H1 (cell line): ENCODE results near the gene CBLB. TPM values are rescaled to one million over a fixed set of nuclear protein-coding genes. Genes with fewer than 3 reads are reported as not detected.

Experiments used
- CTCF ChIA-PET: fragments of 300-600 bp; sonication (Branson Sonifier 250); formaldehyde crosslinking; loops from one replicate; lab custom pipeline; 2021; ENCODE audit not compliant: partially characterized antibody; lab: Charles Lee
- POLR2A ChIA-PET: fragments of 300-600 bp; sonication (Branson Sonifier 250); formaldehyde crosslinking; loops from one replicate; lab custom pipeline; 2021; ENCODE audit warnings: inconsistent platforms; ENCODE audit not compliant: partially characterized antibody; lab: Charles Lee
- DNase-seq, 2 experiments: peaks; one replicate each; pipeline versions ENCODE4 v3.0.0 to v3.0.0-alpha.2; 2010 to 2022; ENCODE audit warnings: low spot score in 2 of 2, low read depth in 1 of 2, mixed read lengths in 1 of 2
- FAIRE-seq: peaks from 2 replicates; lab custom pipeline; 2011; peaks lifted over from hg19 to GRCh38; lab: Jason Lieb, UNC
- H2AFZ ChIP-seq: 2 replicates; pipeline ENCODE4 v1.8.1; 2012; ENCODE audit warnings: low read length, inconsistent platforms
- H2AK5ac ChIP-seq: 2 replicates; pipeline ENCODE4 v1.6.1; 2013; ENCODE audit warnings: low read depth, low read length
- H2BK120ac ChIP-seq: replicated peaks from 2 replicates; pipeline ENCODE3; 2013; ENCODE audit warnings: low read depth, low read length, inconsistent platforms
- H2BK12ac ChIP-seq: 2 replicates; pipeline ENCODE4 v1.6.1; 2013; ENCODE audit warnings: low read depth, low read length
- H2BK15ac ChIP-seq: 2 replicates; pipeline ENCODE4 v1.6.1; 2013; ENCODE audit warnings: low read length
- H2BK20ac ChIP-seq: 2 replicates; pipeline ENCODE4 v1.6.1; 2013; ENCODE audit warnings: low read length
- H2BK5ac ChIP-seq: 2 replicates; pipeline ENCODE4 v1.6.1; 2013; ENCODE audit warnings: low read depth, low read length
- H3K14ac ChIP-seq: 2 replicates; pipeline ENCODE4 v1.6.1; 2013; ENCODE audit warnings: inconsistent platforms; ENCODE audit not compliant: insufficient read length
- H3K18ac ChIP-seq: 2 replicates; pipeline ENCODE4 v1.6.1; 2013; ENCODE audit warnings: low read length; ENCODE audit errors: extremely low read depth
- H3K23ac ChIP-seq: 2 replicates; pipeline ENCODE4 v1.6.1; 2013; ENCODE audit warnings: inconsistent platforms; ENCODE audit not compliant: insufficient read length
- H3K23me2 ChIP-seq: 2 replicates; pipeline ENCODE4 v1.6.1; 2013; ENCODE audit warnings: low read depth, low read length
- H3K27ac ChIP-seq: 2 replicates; pipeline ENCODE4 v1.6.1; 2011; ENCODE audit warnings: low read depth, low read length, inconsistent platforms
- H3K27me3 ChIP-seq, 4 experiments: replicated peaks in 1 of 4; 1 replicate in 1 of 4; 2 replicates in 3 of 4; pipeline versions ENCODE4 v1.6.1 to v1.8.1; 2011 to 2013; ENCODE audit warnings: low read length in 3 of 4, mild to moderate bottlenecking in 3 of 4, inconsistent platforms in 2 of 4, mixed read lengths in 2 of 4, moderate library complexity in 1 of 4; ENCODE audit not compliant: control insufficient read depth in 3 of 4, insufficient read depth in 3 of 4; ENCODE audit errors: extremely low read depth in 1 of 4
- H3K36me3 ChIP-seq, 4 experiments: 2 replicates each; pipeline versions ENCODE4 v1.6.1 to v1.8.1; 2011 to 2013; ENCODE audit warnings: mild to moderate bottlenecking in 4 of 4, low read length in 3 of 4, moderate library complexity in 2 of 4, control low read depth in 1 of 4, inconsistent platforms in 1 of 4; ENCODE audit not compliant: insufficient read depth in 4 of 4, control insufficient read depth in 2 of 4
- H3K4ac ChIP-seq: replicated peaks from 2 replicates; pipeline ENCODE3; 2013; ENCODE audit warnings: low read length, low read depth, mixed read lengths, inconsistent platforms; ENCODE audit not compliant: insufficient read length
- H3K4me1 ChIP-seq, 4 experiments: replicated peaks in 1 of 4; 1 replicate in 1 of 4; 2 replicates in 3 of 4; pipeline versions ENCODE4 v1.6.1 to v1.8.1; 2011 to 2013; ENCODE audit warnings: low read length in 3 of 4, inconsistent platforms in 2 of 4, mixed read lengths in 1 of 4; ENCODE audit not compliant: insufficient read depth in 4 of 4, control insufficient read depth in 3 of 4
- H3K4me2 ChIP-seq, 2 experiments: 2 replicates each; pipeline versions ENCODE4 v1.6.1 to v1.8.1; 2011 to 2013; ENCODE audit warnings: low read depth in 2 of 2, low read length in 2 of 2, control low read depth in 1 of 2, inconsistent platforms in 1 of 2, mild to moderate bottlenecking in 1 of 2; ENCODE audit not compliant: insufficient read depth in 1 of 2
- H3K4me3 ChIP-seq, 4 experiments: fragments of 200-600, 300-600 bp in 1 of 4; sonication (generic), shearing (Covaris generic), sonication (Bioruptor Twin) in 1 of 4; 2 replicates each; pipeline versions ENCODE4 v1.5.1 to v1.8.1; 2011 to 2016; ENCODE audit warnings: low read length in 4 of 4, low read depth in 3 of 4, control low read depth in 2 of 4, inconsistent platforms in 2 of 4, mild to moderate bottlenecking in 2 of 4, mixed read lengths in 1 of 4, moderate library complexity in 1 of 4; ENCODE audit not compliant: insufficient read depth in 2 of 4; ENCODE audit errors: extremely low read depth in 1 of 4
- H3K56ac ChIP-seq: replicated peaks from 2 replicates; pipeline ENCODE3; 2013; ENCODE audit warnings: low read depth, mild to moderate bottlenecking, mixed read lengths, low read length, inconsistent platforms; ENCODE audit not compliant: insufficient read length
- H3K79me1 ChIP-seq: 2 replicates; pipeline ENCODE4 v1.6.1; 2013; ENCODE audit warnings: low read depth, low read length, control low read depth
- H3K79me2 ChIP-seq, 2 experiments: 2 replicates each; pipeline versions ENCODE4 v1.6.1 to v1.8.1; 2012 to 2013; ENCODE audit warnings: low read length in 2 of 2, mild to moderate bottlenecking in 2 of 2, inconsistent platforms in 1 of 2; ENCODE audit not compliant: insufficient read depth in 2 of 2, control insufficient read depth in 1 of 2
- H3K9ac ChIP-seq, 4 experiments: replicated peaks in 1 of 4; 1 replicate in 1 of 4; 2 replicates in 3 of 4; pipeline versions ENCODE4 v1.6.1 to v1.8.1; 2011 to 2013; ENCODE audit warnings: low read depth in 3 of 4, low read length in 3 of 4, control low read depth in 2 of 4, mild to moderate bottlenecking in 2 of 4, moderate library complexity in 2 of 4, inconsistent platforms in 1 of 4; ENCODE audit errors: extremely low read depth in 1 of 4
- H3K9me3 ChIP-seq, 2 experiments: 2 replicates each; pipeline versions ENCODE4 v1.6.1 to v1.8.1; 2012 to 2013; ENCODE audit warnings: mild to moderate bottlenecking in 2 of 2, moderate library complexity in 2 of 2, control low read depth in 1 of 2, inconsistent platforms in 1 of 2, low read depth in 1 of 2, low read length in 1 of 2, mixed read lengths in 1 of 2; ENCODE audit not compliant: insufficient read depth in 2 of 2
- H4K20me1 ChIP-seq, 2 experiments: replicated peaks in 1 of 2; 2 replicates each; pipeline versions ENCODE3 to v1.8.1; 2011 to 2013; ENCODE audit warnings: inconsistent platforms in 2 of 2, low read length in 2 of 2, mild to moderate bottlenecking in 1 of 2; ENCODE audit not compliant: insufficient read depth in 2 of 2, control insufficient read depth in 1 of 2
- H4K5ac ChIP-seq: 2 replicates; pipeline ENCODE4 v1.6.1; 2013; ENCODE audit warnings: low read length, low read depth, mixed read lengths, inconsistent platforms; ENCODE audit not compliant: insufficient read length
- H4K8ac ChIP-seq: 2 replicates; pipeline ENCODE4 v1.8.0; 2013; ENCODE audit warnings: mild to moderate bottlenecking, moderate library complexity, low read length, inconsistent platforms; ENCODE audit not compliant: insufficient read depth; ENCODE audit errors: extremely low read depth
- H4K91ac ChIP-seq: replicated peaks from 2 replicates; pipeline ENCODE3; 2013; ENCODE audit warnings: low read length, mixed read lengths, inconsistent platforms; ENCODE audit not compliant: insufficient read length
- ASH2L ChIP-seq: fragments of 200-600, 300-600 bp; sonication (generic); IDR thresholded peaks from one replicate; pipeline ENCODE4 v1.7.1; 2017; ENCODE audit warnings: low read length
- BACH1 ChIP-seq: IDR thresholded peaks from 2 replicates; pipeline ENCODE4 v1.6.1; 2012; ENCODE audit warnings: low read length, improper control_type of control experiment
- EP300 ChIP-seq, 2 experiments: IDR thresholded peaks; 1 replicate in 1 of 2; 2 replicates in 1 of 2; pipeline ENCODE4 v1.6.1; 2011 to 2012; ENCODE audit warnings: low read depth in 2 of 2, low read length in 2 of 2, mild to moderate bottlenecking in 2 of 2, borderline replicate concordance in 1 of 2, inconsistent platforms in 1 of 2, moderate library complexity in 1 of 2
- EZH2 ChIP-seq: fragments of 200-600 bp; sonication (generic); IDR thresholded peaks from 2 replicates; pipeline ENCODE4 v1.7.1; 2012; ENCODE audit warnings: low read depth, mild to moderate bottlenecking, moderate library complexity, low read length, inconsistent platforms; ENCODE audit not compliant: severe bottlenecking
- JUN ChIP-seq: IDR thresholded peaks from 2 replicates; pipeline ENCODE4 v1.6.1; 2011; ENCODE audit warnings: low read depth, mild to moderate bottlenecking, improper control_type of control experiment, low read length
- KDM4A ChIP-seq: IDR thresholded peaks from one replicate; pipeline ENCODE4 v1.7.1; 2012; ENCODE audit warnings: low read depth, mild to moderate bottlenecking, moderate library complexity, low read length, inconsistent platforms; ENCODE audit not compliant: severe bottlenecking
- KDM5A ChIP-seq: fragments of 200-600 bp; IDR thresholded peaks from 2 replicates; pipeline ENCODE4 v1.7.1; 2012; ENCODE audit warnings: mild to moderate bottlenecking, low read length, inconsistent platforms, mixed read lengths
- POLR2AphosphoS5 ChIP-seq: IDR thresholded peaks from 2 replicates; pipeline ENCODE4 v1.6.1; 2011; ENCODE audit warnings: low read depth, low read length
- POU5F1 ChIP-seq: IDR thresholded peaks from 2 replicates; pipeline ENCODE4 v1.6.1; 2011; ENCODE audit warnings: low read depth, mild to moderate bottlenecking, low read length, moderate library complexity
- RBBP5 ChIP-seq: IDR thresholded peaks from 2 replicates; pipeline ENCODE4 v1.7.1; 2012; ENCODE audit warnings: low read depth, mild to moderate bottlenecking, inconsistent platforms, low read length, moderate library complexity, borderline replicate concordance
- TAF7 ChIP-seq: optimal IDR thresholded peaks from 2 replicates; pipeline ENCODE3; 2011; ENCODE audit warnings: low read depth, mild to moderate bottlenecking, inconsistent platforms, low read length, moderate library complexity, borderline replicate concordance
- TBP ChIP-seq: IDR thresholded peaks from 2 replicates; pipeline ENCODE4 v1.6.1; 2011; ENCODE audit warnings: low read depth, low read length, improper control_type of control experiment
- WGBS, 2 experiments: shearing (Covaris generic) in 1 of 2; methylation state at CpG; one replicate each; pipeline versions ENCODE4 v1.1.6 to v1.1.7; 2013 to 2015; ENCODE audit warnings: low lambda C conversion rate in 2 of 2, mixed read lengths in 2 of 2, inconsistent platforms in 1 of 2, low coverage in 1 of 2, missing lambda C conversion rate in 1 of 2; ENCODE audit not compliant: insufficient replicate concordance in 2 of 2, insufficient coverage in 1 of 2, insufficient read length in 1 of 2; ENCODE audit errors: extremely low coverage in 1 of 2, missing lambda C conversion rate in 1 of 2; 5-methylcytosine and 5-hydroxymethylcytosine counted together
- polyA plus RNA-seq, 7 experiments: library from polyadenylated mRNA; depleted of rRNA in 3 of 7; stranded (reverse) in 5 of 7; unstranded in 2 of 7; fragments of >200 nt in 5 of 7; fragments of 200-250 nt in 2 of 7; gene quantifications; 1 replicate in 5 of 7; 2 replicates in 1 of 7; 4 replicates in 1 of 7; pipeline versions ENCODE4 v1.2.1 to v1.2.3, GENCODE V29; 2011 to 2013; ENCODE audit warnings: missing spikeins in 2 of 7, mixed read lengths in 2 of 7
- total RNA-seq: library from RNA; stranded (reverse); fragmentation: NEBNext Ultra II Directional; extraction: Animal tissue kit (Norgen Biotek cat#: 25700); gene quantifications from 2 replicates; pipeline ENCODE4 v1.2.1, GENCODE V29; 2021
- TF ChIP-seq, protein P1 (sequence below): IDR thresholded peaks from 2 replicates; pipeline ENCODE4 v1.6.1; 2012; ENCODE audit warnings: low read length, inconsistent platforms

The CBLB gene
- total and polyA plus RNA-seq, 2 of the 8 experiments (the other 6 are each of a cell fraction or from before 2014, with no cell fraction given) = 14.5 to 26.0 TPM

DNA sequence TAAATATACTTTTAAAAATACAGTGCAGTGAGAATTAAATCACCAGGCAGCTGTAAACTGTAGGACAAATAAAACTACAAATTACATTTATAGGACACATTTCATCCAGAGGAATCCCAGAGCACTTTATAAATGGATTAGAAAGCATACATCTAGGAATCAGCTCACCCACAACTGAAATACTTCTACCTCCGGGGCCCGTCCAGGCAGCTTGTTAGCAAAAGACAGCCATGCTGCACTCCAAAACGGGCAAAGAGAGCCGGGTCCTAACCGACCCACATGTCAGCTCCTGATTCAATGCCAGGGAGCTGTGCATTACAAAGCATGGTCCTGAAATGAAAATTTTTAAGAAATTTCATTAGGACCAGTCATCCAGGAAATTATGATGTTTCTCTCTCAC lies 234.1 kb downstream of the CBLB start:
- no peaks in the 10 kb centered on the region for H3K9me3 ChIP-seq
- no peaks in the 10 kb centered on the region for H3K4me1 ChIP-seq
- no peaks in the 10 kb centered on the region; the same call in 1 of the 2 replicates for H3K23me2 ChIP-seq
- no peak overlapping the region for H3K23ac ChIP-seq
- WGBS, 2 experiments = 91% methylated on average over 5 of the region's 5 CpGs; no CpG with 5 or more reads in 1 of the 2 experiments
- H2BK15ac ChIP-seq = no peak overlapping the region
- no peak overlapping the region for H2BK120ac ChIP-seq
- no peak overlapping the region for H2BK5ac ChIP-seq
- CTCF ChIA-PET = interaction anchor here (1.2 kb wide), 1 partner anchor 44 kb away, joined by 3 read pairs; no protein-coding TSS in a partner anchor
- no peak overlapping the region for H3K27ac ChIP-seq
- no peak overlapping the region for H2BK20ac ChIP-seq
- H4K5ac ChIP-seq = no peak overlapping the region
- H4K20me1 ChIP-seq = no peaks in the 10 kb centered on the region
- H3K9ac ChIP-seq = no peak overlapping the region
- no peaks in the 10 kb centered on the region for H3K79me2 ChIP-seq
- no peak overlapping the region for H4K91ac ChIP-seq
- POLR2A ChIA-PET = no interaction called here
- no peak overlapping the region for H3K4me2 ChIP-seq
- H3K4ac ChIP-seq = no peak overlapping the region
- H3K14ac ChIP-seq = no peak overlapping the region
- no peaks in the 10 kb centered on the region for H3K79me1 ChIP-seq
- H3K56ac ChIP-seq = no peak overlapping the region
- H3K27me3 ChIP-seq = no peaks in the 10 kb centered on the region
- FAIRE-seq (no peak), DNase-seq (no peak)
- no peak overlapping the region for H3K18ac ChIP-seq
- H3K36me3 ChIP-seq = no peaks in the 10 kb centered on the region
- H3K4me3 ChIP-seq = no peak overlapping the region
- H2AFZ ChIP-seq = no peak overlapping the region
- no peak overlapping the region for H2AK5ac ChIP-seq
- H4K8ac ChIP-seq = no peak overlapping the region
- H2BK12ac ChIP-seq = no peak overlapping the region
- TF ChIP-seq TAF7 (no peak), EP300 (IDR thresholded peaks at IDR 0.05; ENCODE audit: borderline replicate concordance in 1 of 2, low read depth in 2 of 2, low read length in 2 of 2) (no peak), EZH2 (no peak), RBBP5 (no peak), POLR2AphosphoS5 (no peak), JUN (no peak), BACH1 (no peak), KDM4A (no peak), ASH2L (no peak), POU5F1 (no peak), KDM5A (no peak), TBP (no peak)
- TF ChIP-seq, protein P1, sequence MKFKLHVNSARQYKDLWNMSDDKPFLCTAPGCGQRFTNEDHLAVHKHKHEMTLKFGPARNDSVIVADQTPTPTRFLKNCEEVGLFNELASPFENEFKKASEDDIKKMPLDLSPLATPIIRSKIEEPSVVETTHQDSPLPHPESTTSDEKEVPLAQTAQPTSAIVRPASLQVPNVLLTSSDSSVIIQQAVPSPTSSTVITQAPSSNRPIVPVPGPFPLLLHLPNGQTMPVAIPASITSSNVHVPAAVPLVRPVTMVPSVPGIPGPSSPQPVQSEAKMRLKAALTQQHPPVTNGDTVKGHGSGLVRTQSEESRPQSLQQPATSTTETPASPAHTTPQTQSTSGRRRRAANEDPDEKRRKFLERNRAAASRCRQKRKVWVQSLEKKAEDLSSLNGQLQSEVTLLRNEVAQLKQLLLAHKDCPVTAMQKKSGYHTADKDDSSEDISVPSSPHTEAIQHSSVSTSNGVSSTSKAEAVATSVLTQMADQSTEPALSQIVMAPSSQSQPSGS = no peak
